Dedifferentiated amniotic fluid mesenchymal stem cell (primary cell): ENCODE results near the gene TIGD3.

Experiments used
- DNase-seq: peaks from one replicate; pipeline ENCODE4 v3.0.0-alpha.2; 2016; ENCODE audit errors: extremely low spot score

TIGD3 gene

DNA sequence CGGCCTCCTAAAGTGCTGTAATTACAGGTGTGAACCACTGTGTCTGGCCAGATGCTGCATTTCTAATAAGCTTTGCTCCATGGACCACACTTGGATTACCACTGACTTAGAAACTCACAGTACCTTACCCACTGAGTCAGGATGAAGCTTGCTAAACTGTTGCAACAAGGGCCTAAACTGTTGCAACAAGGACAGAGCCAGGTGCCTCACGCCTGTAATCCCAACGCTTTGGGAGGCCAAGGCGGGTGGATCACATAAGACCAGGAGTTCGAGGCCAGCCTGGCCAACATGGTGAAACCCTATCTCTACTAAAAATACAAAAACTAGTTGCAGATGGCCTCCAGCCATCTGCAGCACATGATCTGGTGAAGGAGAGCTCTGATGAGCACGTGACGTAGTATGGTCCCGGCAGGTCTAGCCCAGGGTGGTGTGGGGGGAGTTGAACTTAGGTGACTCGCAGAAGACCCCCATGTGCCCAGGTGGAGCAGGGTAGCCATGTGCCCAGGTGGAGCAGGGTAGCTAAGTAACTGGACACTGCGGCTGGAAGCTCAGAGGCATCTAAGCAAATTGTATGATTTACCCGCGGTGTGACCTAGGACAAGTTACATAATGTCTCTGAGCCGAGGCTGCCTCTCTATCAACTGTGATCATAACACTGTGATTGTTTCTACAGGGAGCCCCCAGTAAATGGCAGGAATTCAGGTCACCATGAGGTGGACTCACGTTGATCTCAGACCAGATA lies 19.5 kb downstream of the TIGD3 start:
- no peak for DNase-seq

DNA sequence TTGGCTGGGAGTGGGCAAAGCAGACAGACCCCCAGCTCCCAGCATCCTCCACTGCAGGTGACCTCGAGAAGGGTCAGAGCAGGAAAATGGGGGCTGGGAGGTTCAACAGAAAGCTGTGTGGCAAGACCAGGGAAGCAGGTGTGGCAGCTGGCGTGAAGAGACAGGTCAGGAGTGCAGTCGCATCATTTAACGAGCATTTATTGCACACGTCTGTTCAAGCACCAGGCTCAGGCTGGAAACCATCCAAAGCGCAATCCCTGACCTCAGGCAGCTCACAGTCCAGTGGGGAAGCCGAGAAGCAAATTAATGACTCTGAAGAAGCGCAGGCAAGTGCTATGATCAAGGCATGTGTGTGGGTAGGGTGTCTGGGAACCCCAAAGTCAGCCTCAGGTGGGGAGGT lies 20.5 kb downstream of the TIGD3 start:
- DNase-seq = no peak

DNA sequence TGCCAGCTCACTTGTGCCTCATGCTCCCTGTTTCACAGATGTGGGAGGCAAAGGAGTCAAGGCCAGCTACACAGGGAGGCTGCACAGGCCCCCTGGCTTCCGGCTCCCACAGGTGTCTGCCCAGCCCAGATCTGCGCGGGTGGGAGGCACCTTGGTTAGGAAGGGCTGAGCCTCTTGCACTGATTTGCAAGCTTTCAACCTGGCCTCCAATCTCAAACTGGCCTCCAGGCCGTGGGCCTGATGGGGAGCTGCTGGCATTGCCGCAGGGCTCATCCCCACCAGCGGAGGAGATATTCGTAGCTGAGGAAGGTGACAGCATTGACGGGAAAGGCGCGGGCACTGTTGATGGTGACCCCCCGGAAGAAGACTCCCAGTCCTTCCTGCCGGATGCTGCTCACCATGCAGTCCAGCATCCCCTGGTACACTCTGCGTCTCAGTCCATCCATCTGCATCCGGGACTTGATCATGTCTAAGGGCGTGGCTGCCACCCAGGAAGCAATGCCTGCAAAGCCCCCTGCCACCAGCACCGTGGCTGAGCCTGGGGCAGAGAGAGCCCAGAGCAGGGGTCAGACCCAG lies 21.7 kb downstream of the TIGD3 start:
- no peak for DNase-seq

DNA sequence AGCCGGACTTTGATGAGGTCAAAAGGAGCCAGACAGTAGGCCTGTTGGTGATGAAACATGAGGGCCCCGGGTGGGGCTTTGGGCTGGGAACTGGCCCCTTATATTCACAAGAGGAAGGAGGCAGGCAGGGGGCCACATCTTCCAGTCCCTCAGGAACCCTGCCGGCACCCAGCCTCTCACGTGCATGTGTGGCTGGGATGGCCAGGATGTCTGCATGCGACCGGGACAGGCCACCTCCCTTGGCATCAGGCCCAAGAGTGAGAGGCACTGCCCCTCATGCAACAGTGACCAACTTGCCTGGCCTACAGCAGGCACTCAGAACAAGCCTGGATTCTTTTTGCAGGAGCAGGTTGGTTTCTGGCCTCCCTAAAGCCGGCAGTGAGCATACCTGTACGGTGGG lies 22.5 kb downstream of the TIGD3 start:
- DNase-seq = no peak

DNA sequence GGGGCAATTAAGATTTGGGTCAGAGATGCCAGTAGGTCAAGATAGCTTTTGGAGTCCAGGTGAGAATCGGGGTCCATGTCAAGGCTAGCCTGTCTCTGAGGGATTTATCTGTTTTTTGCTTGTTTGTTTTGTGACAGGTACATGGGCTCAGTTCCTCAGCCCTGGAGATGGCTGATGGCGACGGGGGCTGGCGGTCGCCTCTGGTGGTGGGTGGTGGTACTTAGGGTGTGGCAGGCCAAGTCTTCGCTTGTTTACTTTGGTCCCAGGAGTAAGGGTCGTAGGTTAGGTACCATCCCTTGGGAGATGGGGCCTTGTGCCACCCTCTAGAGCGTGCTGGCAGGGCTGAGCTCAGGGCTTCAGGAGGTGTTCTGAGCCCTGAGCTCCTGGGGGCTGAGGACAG lies 23.2 kb downstream of the TIGD3 start:
- no peak for DNase-seq

DNA sequence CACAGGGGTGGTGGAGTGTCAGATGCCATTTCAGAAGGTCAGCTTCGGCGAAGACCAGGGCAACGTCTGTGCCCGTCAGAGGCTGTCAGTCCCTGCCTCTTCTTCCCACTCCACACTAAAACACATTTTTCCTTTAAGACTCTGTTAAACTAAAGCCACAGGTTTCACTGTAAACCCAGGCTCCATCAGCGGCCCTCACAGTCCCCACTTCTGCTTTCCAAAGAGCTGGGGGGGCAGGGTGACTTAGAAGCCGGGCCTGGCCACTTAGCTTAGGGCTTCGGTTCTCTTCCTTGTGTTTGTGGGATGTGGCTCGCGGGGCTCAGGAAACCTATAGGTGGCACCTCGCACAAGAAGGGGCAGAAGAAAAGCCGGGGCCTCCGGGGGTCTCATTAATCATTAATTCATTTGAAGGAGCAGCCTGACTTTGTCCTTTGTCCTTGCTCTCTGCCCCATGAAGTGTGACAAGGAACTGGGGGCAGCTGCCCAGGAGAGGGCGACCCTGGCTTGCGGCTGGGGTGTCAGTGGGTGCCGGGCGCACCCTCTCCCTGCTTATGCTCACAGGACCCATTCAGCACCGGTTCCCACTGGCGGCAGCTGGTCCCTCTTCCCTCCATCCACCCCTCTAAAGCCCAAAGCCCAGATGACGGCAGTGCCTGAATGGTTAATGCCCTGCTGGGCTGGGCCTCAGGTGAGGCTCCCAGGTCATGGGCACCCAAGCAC lies 23.8 kb downstream of the TIGD3 start:
- no peak for DNase-seq

DNA sequence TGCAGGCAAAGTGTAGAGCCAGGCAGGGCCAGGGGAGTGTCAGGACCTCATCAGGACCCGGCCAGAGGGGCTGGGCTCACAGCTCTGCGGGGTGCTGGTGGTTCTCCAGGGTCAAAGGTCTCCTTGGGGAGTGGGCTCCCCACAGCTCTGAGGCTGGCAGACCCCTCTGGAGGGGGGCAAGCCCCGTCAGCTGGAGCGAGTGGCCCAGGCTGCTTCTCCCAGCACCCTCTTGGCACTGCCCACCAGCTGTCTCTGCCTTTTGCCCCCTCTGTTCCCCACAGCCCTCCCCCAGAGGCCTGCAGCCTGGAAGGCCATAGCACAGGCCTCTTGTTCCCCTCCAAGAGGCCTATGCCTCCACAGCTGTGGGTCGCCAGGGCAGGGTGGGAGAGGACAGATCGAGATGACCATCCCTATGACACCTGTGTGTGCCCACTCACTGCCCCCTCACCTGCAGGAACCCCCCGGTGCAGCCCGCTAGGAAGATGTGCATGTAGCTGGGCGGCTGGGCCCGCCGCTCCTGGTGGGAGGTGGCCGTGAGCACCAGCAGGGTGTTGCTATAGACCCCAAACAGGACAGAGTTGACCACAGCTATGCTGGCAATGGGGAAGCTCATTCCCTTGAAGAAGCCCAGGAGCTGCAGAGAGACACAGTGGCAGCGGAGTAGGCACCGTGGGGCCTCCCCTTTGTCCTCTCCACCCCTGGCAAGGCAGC lies 24.5 kb downstream of the TIGD3 start:
- DNase-seq = no peak

DNA sequence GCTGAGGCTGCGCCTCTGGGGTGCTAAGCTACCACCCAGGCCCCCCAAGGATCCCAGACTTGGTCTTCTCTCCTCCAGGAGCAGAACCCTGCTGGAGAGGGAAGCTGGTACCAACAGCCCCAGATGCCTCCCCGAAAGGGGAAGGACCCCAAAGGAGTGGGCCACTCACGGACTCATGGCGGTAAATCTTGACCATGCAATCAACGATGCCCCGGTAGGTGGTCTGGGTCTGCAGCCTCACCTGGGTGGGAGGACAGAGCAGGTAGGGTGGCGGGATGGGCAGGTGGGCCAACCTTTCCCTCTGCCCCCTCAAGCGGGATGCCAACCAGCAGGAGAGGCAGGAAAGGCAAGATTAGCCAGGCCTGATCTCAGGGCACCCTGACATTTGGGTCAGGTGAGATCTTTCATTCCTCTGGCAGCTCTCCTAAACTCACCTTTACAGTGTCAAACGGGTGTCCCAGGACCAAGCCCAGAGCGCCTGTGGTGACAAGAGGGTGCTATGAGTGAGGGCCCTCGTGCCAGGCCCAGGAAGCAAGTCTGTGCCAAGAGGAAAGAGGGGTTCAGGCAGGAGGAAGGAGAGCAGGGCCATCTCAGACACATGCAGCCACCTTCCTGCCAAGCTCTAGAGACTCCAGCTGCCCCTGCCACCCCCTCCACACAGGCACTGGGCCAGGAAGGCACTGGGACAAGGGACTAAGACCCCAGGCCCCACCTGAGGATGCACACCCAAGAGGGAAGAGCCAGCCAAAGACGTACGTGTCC lies 25.3 kb downstream of the TIGD3 start:
- no peak for DNase-seq

DNA sequence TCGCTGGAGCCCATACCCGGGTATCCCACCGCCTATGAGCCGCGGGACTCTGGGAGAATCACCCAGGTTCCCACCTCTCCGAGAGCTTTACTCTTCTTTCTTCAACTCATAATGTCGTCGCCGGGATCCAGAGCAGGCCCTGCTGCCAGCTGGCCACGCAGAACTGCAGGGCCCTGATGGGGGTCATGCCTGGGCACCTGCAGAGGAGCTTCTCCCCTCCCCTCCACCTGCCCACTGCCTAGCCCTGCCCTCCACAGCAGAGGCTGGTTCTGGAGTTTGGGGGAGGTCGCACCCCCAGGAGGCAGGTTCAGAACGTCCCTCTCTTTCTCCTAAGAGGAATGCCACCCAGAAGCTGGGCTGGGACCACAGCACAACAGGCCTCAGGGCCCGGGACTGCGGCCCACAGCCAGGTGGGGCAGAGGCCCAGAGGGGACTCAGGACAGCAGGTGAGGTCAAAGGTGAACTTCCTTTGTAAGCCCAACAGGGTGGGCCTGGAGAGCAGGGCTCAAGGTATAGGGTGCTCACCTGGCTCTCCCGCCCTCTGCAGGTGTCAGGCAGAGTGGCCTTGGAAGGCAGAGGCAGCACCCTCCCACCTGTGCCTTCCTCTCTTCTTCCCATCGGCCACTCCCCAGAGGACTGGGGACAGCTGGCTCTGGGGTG lies 26.0 kb downstream of the TIGD3 start:
- DNase-seq = no peak

DNA sequence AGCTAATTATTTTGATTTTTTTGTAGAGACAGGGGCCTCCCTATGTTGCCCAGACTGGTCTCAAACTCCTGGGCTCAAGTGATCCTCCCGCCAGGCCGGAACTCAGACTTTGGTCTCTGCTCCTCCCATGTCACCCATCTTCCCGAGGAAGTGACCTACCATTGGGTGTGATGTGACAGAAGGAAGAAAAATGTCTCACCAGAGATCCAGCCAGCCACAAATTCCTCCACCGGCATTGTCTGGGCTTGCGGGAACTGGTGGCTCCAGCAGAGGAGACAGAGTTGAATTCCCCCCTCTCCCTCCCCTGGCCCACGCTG lies 27.1 kb downstream of the TIGD3 start:
- DNase-seq = no peak

DNA sequence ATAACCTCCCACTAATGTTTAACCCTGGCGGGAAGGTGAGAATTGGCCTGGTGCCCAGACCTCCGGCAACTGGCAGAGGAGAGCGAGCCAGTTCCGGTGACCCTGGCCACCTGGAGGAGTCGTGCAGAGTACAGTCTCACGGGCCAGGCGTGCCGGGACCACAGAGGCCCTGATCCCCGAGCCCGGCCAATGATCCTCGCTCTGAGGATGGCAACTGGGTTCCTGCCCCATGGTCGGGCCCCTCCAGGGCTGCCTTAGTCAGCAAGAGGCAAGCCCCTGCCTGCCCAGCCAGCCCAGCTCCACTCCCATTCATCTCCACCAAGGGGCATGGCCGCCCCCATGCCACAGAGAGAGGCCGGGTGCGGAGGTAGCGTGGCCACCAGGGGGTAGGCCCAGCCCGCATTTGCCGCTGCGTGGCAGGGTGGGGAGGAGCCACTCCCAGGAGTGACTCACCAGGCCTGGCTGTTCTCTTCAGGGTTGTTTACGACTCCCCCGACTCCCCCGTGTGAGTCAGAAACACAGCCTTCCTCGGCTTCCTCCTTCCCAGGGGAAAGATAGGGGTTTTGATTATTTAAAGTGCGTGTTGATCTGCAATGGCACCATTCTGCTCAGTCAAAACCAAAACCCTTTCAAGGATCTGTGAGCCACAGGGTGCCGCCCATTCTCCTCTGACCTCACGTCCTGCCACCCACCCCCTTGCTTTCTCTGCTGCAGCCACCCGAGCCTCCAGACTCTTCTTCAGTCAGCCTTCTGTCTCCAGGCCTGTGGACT lies 27.7 kb downstream of the TIGD3 start, which contains the start of gene SLC25A45:
Gene SLC25A45, minus strand, starts transcription at position 614 of the 771 bp plus-strand sequence. CDS start 695 bp downstream, outside the sequence.
- DNase-seq = peak; percentile 96

DNA sequence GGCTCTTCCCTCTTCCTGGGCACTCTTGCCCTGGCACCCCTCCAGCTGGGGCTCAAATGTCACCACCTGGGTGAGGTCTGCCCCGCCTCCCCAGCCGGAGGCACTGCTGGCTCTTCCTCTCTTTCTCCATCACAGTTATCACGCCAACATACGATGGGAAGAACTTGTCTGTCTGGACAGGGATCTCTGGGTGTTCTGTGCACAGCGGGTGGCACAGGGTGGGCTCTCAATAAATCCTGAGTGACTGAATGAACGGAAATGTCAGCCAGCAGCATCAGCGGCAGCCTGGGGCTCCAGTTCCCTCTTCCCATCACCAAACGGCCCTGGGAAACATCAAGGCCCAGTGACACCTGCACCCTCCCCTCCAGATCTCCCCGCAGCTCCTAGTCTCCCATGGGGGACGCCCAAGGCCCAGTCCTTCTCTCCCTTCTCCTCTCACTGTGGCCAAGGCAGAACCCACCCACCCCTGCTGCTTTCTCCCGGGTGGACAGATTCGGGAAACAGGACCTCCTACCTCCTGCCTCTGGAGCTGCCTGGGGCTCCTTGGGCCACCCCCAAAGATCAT lies 28.3 kb downstream of the TIGD3 start:
- DNase-seq = no peak

DNA sequence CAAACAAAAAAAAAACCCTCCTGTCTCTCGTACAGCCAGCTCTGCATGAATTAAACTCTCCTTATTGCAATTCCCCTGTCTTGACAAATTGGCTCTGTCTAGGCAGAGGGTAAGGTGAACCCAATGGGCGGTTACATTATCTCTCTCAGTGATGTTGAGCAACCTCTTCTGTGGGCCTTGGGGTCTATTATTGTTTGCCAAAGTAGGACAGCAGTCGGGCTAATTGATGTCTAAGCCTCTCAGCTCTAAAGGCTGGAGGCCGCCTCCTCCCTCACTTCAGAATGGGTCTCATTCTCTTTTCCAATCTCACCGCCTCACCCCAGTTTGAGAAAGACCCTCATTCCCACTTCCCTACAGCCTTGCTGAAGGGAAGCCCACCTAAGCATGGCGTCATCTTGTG lies 29.2 kb downstream of the TIGD3 start:
- DNase-seq = no peak

DNA sequence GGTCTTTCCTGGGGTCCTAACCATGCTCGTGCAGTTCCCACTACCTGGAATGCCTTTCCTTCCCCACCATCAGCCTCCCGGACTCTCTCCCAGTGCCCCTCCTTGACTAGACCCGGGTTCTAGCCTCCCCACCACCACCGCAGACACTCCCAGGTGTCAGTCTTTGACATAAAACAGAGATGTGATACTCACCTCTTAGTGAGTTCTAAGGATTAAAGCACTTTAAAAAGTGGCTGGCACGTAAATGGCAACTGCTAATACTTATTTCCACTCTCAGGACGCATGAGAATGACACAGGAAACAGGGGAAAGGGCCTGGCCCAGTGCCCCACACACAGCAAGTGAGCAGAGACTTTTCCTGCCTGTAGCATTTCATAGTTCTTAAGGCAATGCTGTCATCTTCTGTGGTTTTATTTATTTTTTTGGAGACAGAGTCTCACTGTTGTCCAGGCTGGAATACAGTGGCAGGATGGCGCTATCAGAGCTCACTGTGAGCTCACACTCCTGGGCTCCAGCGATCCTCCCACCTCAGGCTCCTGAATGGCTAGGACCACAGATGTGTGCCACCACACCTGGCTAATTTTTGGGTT lies 29.8 kb downstream of the TIGD3 start:
- no peak for DNase-seq

DNA sequence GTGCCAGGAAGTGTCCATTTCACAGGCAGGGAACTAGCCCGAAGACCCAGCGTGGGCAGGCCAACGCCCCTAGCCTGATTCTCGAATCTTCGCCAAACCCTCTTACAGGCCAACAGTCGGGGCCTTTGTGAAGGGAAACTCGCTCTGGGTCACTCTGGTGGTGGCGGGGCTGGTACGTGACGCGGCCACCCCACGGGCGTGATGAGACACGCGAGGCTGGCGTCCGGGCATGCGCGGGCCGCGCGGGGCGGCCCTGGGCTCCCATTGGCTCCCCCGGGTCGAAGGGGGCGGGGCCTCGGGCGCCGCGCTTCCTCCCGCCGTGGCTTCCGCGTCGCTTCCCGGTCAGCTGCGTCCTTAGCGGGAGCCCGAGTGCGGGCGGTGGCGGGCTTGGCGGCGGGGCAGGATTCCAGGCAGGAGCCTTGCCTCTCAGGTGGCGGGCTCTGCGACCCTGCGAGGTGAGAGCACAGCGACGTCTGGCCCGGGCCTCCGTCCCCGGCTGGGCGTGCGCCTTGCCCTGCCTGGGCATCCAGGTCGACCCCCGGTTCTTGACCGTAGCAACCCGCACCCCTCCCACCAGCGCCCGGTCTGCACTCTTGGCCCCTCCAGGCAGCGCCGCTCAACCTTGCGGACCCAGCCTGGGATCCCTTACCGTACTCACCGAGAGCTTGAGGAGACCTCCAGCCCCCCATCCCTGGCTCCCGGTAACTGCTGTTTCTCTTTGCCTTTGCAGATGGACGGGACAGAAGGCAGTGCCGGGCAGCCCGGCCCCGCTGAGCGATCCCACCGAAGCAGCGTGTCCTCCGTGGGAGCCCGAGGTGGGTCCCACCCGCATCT lies 32.0 kb downstream of the TIGD3 start, which contains the start of gene FRMD8:
Gene FRMD8, plus strand, starts transcription at position 331 of the 834 bp plus-strand sequence. Its CDS starts 400 bp downstream, at position 731.
- peak; percentile 77 for DNase-seq

DNA sequence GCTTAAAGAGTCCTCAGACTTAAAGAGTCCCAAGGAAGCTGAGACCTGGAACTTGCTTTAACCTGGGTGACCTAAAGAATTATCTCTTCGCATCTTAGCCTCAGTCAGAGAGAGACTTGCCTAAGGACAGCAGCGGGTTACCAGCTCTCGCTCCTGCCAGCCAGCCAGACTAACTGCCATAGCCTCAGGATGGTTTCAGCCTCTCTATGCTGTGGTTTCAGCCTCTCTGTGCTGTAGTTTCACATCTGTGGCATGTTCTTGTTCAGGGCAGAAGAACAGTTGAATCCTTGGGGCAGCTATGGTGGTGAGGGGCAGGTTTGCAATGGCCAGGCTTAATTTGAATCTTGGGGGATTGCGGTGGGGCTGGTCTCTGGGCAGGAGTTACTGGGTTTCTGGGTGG lies 34.2 kb downstream of the TIGD3 start:
- no peak for DNase-seq

DNA sequence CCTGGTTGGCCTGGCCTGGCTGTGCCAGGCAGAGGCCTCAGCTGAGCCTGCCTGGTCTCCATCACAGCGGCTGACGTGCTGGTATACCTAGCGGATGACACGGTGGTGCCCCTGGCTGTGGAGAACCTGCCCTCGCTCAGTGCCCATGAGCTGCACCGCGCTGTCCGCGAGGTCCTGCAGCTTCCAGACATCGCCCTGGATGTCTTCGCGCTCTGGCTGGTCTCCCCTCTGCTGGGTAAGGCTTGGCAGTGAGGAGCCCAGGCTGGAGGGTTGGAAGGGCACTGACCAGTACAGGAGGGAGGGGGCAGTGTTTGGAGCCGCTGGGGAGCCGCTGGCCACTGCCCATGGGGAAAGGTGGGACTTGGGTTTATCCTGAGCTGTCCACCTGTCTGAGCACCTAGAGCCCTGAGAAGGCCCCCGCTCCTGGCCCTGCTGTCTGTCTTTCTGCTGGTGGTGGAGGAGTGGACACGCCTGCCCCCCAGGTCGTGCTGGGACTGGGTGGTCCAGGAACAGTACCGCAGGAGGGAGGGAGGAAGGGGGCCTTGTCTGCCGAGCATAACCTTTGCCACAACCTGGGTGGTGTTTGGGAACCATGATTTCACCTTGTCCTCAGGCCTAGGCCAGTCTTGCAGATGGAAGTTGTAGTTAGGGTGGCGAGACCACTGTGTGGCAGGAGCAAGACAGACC lies 34.9 kb downstream of the TIGD3 start:
- no peak for DNase-seq
